Measurements from ENCODE around the gene NR2F2. TPM values are rescaled to one million over a fixed set of nuclear protein-coding genes. Genes with fewer than 3 reads are reported as not detected.

The NR2F2 gene
- total RNA-seq, 1 donor from 2014 or later: 15.9 TPM

DNA sequence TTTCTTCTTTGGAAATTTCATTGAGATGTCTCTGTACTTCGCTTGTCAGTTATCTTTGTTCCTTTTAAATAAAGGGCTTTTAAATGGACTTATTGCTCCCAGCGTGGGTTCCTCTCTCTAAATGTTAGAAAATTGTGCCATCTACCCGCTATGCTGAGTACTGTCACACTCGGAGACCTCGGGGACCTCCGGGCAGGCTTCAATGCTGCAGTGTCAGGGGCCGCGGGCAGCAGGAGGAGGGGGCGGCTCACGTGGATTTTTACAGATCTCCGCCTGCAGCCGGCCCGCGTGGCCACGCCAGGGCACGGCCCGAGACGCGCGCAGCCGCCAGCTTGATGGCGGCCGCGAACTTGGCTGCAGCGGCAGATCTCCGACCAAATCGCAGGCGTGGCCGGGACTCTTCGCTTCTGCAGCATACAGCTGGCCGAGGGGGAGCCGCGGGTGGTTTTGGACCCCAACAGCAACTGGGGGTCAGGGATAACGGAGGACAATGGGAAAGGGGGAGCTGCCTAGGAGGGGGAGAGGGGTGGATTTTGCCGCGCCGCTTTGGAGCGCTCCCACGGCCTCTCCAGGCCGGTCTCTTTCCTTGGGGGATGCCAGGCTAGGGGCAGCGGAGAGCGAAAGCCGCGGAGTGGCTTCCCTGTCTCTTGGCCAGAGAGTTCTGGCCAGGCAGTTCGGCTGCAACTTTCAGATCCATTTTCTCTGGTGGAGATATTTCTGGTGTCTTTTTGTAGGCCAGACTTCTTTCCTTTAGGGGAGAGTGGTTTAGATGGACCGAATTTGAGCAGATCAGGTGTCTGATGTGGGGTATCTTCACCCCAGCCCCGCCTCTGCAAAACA lies 15.3 kb downstream of the NR2F2 start:
- H3K27me3 Mint-ChIP-seq (ENCODE audit: unreplicated experiment): peaks cover 46% of the 10 kb centered on the region
- H3K4me3 Mint-ChIP-seq (ENCODE audit: unreplicated experiment): peak overlapping the region; percentile 70
- TF ChIP-seq, protein P1, sequence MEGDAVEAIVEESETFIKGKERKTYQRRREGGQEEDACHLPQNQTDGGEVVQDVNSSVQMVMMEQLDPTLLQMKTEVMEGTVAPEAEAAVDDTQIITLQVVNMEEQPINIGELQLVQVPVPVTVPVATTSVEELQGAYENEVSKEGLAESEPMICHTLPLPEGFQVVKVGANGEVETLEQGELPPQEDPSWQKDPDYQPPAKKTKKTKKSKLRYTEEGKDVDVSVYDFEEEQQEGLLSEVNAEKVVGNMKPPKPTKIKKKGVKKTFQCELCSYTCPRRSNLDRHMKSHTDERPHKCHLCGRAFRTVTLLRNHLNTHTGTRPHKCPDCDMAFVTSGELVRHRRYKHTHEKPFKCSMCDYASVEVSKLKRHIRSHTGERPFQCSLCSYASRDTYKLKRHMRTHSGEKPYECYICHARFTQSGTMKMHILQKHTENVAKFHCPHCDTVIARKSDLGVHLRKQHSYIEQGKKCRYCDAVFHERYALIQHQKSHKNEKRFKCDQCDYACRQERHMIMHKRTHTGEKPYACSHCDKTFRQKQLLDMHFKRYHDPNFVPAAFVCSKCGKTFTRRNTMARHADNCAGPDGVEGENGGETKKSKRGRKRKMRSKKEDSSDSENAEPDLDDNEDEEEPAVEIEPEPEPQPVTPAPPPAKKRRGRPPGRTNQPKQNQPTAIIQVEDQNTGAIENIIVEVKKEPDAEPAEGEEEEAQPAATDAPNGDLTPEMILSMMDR (IDR thresholded peaks at IDR 0.05; ENCODE audit: unreplicated experiment): no peak
- H3K4me1 Mint-ChIP-seq (ENCODE audit: unreplicated experiment): peaks cover 76% of the 10 kb centered on the region
- H3K36me3 Mint-ChIP-seq (ENCODE audit: low read depth, unreplicated experiment): peaks cover 7% of the 10 kb centered on the region
- H3K27ac Mint-ChIP-seq (ENCODE audit: unreplicated experiment): no peak overlapping the region
- H3K9me3 Mint-ChIP-seq (ENCODE audit: unreplicated experiment): no peaks in the 10 kb centered on the region
- peak; percentile 68 for DNase-seq (ENCODE audit: low spot score)

DNA sequence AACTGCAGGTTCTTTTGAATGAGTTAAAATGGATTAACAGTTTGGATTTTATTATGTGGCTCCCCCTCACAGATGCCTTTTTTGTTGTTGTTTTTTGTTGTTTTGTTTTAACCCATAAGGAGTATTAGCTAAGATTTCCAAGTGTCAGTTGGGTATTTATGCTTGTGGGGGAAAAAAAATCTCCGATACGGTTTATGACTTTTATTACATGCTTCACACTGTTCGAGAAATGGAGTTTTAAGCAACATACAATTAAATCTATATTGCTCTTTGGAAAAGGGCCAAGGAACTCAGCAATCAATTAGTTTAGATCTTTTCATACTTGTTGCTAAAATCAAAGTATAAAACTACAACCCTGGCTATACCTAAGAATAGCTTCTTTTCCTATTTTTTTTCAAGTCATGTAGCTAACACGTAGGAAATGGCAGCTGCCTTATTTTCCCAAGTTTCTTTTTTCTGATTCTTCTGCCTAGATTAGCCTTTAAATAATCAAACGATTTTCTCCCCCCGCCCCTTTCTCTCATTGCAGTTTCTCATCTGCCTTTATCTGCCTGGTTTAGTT lies 16.0 kb downstream of the NR2F2 start:
- Mint-ChIP-seq H3K4me1 (ENCODE audit: unreplicated experiment) (peaks cover 77% of the 10 kb centered on the region), H3K36me3 (ENCODE audit: low read depth, unreplicated experiment) (peaks cover 7% of the 10 kb centered on the region), H3K27me3 (ENCODE audit: unreplicated experiment) (peaks cover 50% of the 10 kb centered on the region), H3K27ac (ENCODE audit: unreplicated experiment) (no peak overlapping the region), H3K4me3 (ENCODE audit: unreplicated experiment) (peak overlapping the region; percentile 8), H3K9me3 (ENCODE audit: unreplicated experiment) (no peaks in the 10 kb centered on the region)
- DNase-seq (ENCODE audit: low spot score): no peak
- TF ChIP-seq, protein P1 (IDR thresholded peaks at IDR 0.05; ENCODE audit: unreplicated experiment): no peak

GRCh38 chr15:96347181-96348111 lies 16.9 kb downstream of the NR2F2 start:
- peaks cover 78% of the 10 kb centered on the region for H3K4me1 Mint-ChIP-seq (ENCODE audit: unreplicated experiment)
- no peak for DNase-seq (ENCODE audit: low spot score)
- no peak overlapping the region for H3K4me3 Mint-ChIP-seq (ENCODE audit: unreplicated experiment)
- TF ChIP-seq, protein P1 (IDR thresholded peaks at IDR 0.05; ENCODE audit: unreplicated experiment): no peak
- no peaks in the 10 kb centered on the region for H3K9me3 Mint-ChIP-seq (ENCODE audit: unreplicated experiment)
- peaks cover 7% of the 10 kb centered on the region for H3K36me3 Mint-ChIP-seq (ENCODE audit: low read depth, unreplicated experiment)
- H3K27me3 Mint-ChIP-seq (ENCODE audit: unreplicated experiment): peaks cover 57% of the 10 kb centered on the region
- no peak overlapping the region for H3K27ac Mint-ChIP-seq (ENCODE audit: unreplicated experiment)

- peaks cover 75% of the 10 kb centered on the region for H3K4me1 Mint-ChIP-seq (ENCODE audit: unreplicated experiment)
- peaks cover 53% of the 10 kb centered on the region for H3K27me3 Mint-ChIP-seq (ENCODE audit: unreplicated experiment)
- peak overlapping the region; percentile 40 for H3K4me3 Mint-ChIP-seq (ENCODE audit: unreplicated experiment)
- TF ChIP-seq, protein P1 (IDR thresholded peaks at IDR 0.05; ENCODE audit: unreplicated experiment): no peak
- peaks cover 4% of the 10 kb centered on the region for H3K36me3 Mint-ChIP-seq (ENCODE audit: low read depth, unreplicated experiment)
- no peak overlapping the region for H3K27ac Mint-ChIP-seq (ENCODE audit: unreplicated experiment)
- DNase-seq (ENCODE audit: low spot score): no peak
- no peaks in the 10 kb centered on the region for H3K9me3 Mint-ChIP-seq (ENCODE audit: unreplicated experiment)
Measured at GRCh38 chr15:96348112-96349027, 17.9 kb downstream of the NR2F2 start.
